GM19372 (cell line): ENCODE results near the gene FOXI2.

Source experiments
- ATAC-seq: cut with Tn5 transposase; IDR thresholded peaks from one replicate; pipeline ENCODE4 v1.9.1; 2021; ENCODE audit warnings: mild to moderate bottlenecking, low read depth, moderate library complexity; ENCODE audit not compliant: unreplicated experiment

FOXI2 gene

GRCh38 chr10:127736915-127737562, at the start of gene FOXI2:
Gene FOXI2, plus strand, starts transcription at chr10:127737185. Its CDS starts 89 bp downstream, at chr10:127737274.
- no peak for ATAC-seq

GRCh38 chr10:127687548-127687947, 49.4 kb upstream of the FOXI2 start:
- ATAC-seq: no peak

GRCh38 chr10:127690176-127690835, 46.7 kb upstream of the FOXI2 start:
- ATAC-seq: no peak

- no peak for ATAC-seq
These were observed 42.3 kb upstream of the FOXI2 start for GRCh38 chr10:127694580-127695193.

GRCh38 chr10:127695431-127695830, 41.6 kb upstream of the FOXI2 start:
- no peak for ATAC-seq

- ATAC-seq: no peak
These were observed 38.1 kb upstream of the FOXI2 start for GRCh38 chr10:127698886-127699285.

- ATAC-seq: no peak
These were observed 37.7 kb upstream of the FOXI2 start for GRCh38 chr10:127699311-127699710.

- no peak for ATAC-seq
These were observed 34.7 kb upstream of the FOXI2 start for GRCh38 chr10:127702271-127702670.

- ATAC-seq: no peak
These were observed 21.7 kb upstream of the FOXI2 start for GRCh38 chr10:127715249-127715648.

- no peak for ATAC-seq
These were observed 21.1 kb upstream of the FOXI2 start for GRCh38 chr10:127715782-127716378.

- no peak for ATAC-seq
These were observed 16.8 kb upstream of the FOXI2 start for GRCh38 chr10:127720142-127720541.

- no peak for ATAC-seq
These were observed 16.1 kb upstream of the FOXI2 start for GRCh38 chr10:127720903-127721302.

GRCh38 chr10:127734753-127735152, 2.2 kb upstream of the FOXI2 start:
- ATAC-seq: no peak

GRCh38 chr10:127735156-127735555, 1.8 kb upstream of the FOXI2 start:
- ATAC-seq: no peak

- no peak for ATAC-seq
These were observed 1.2 kb upstream of the FOXI2 start for GRCh38 chr10:127735723-127736221.

GRCh38 chr10:127736222-127736914, 617 bp upstream of the FOXI2 start:
- ATAC-seq: no peak

- ATAC-seq: no peak
These were observed 852 bp downstream of the FOXI2 start for GRCh38 chr10:127737563-127738511.

- no peak for ATAC-seq
These were observed 1.8 kb downstream of the FOXI2 start for GRCh38 chr10:127738512-127739424.

GRCh38 chr10:127739908-127740307, 2.9 kb downstream of the FOXI2 start:
- ATAC-seq: no peak
